ENCODE results near the gene PKHD1.
"Not testable (repeated sequence)": the region's sequence is repeated elsewhere in the genome, so short reads cannot be mapped to it uniquely, and the experiment has no call there.

PKHD1 gene

DNA sequence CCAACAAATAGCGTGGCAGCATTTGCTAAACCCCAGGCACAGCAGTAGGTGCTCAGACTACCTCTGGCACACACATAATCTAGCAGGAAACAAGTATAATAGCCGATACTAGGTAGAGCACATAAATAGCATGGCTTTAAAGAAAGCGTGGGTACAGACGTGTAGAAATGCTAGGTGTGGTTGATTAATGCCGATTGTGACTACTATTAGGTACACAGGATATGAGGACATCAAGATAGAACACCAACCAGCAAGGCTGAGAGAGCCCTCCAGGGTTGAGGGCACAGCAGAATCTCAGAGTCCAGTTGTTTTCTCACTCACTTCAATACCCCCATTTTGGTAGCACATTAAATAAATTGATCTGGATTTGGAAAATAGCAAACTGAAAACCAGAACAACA is 100.5 kb downstream of the PKHD1 start:
- no peak for DNase-seq

DNA sequence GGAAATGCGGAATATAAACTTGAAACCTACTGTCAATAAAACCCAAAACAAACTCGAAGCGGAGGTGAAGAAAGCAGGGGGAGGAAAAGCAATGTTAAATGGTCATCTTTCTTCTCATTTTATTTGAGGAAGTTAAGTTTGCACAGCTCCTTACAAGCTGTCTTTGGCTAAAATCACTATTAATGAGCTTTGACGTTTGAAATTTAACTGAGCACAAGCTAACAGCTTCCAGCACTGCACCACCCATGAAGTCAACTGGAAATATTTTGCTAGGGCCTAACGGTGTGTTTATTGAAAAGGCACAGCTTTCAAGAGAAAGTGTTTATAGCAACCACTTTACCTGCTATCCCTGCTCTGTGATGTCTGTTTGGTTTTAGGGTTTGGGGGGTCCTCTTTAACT is 103.8 kb downstream of the PKHD1 start:
- DNase-seq = no peak

DNA sequence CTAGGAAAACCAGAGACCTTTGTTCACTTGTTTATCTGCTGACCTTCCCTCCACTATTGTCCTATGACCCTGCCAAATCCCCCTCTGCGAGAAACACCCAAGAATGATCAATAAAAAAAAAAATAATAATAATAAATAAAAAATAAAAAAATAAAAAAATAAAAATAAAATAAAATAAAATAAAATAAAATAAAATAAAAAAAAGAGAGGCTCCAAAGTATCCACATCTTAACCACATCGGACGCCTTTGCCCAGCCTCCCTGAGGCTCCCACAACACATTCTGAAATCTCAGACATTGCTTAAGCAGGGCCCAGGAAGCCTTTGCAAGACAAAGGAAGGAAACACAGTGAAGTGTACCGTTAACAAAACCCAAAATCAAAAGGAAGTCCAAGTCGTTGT is 104.7 kb downstream of the PKHD1 start:
- DNase-seq = not testable (repeated sequence)

DNA sequence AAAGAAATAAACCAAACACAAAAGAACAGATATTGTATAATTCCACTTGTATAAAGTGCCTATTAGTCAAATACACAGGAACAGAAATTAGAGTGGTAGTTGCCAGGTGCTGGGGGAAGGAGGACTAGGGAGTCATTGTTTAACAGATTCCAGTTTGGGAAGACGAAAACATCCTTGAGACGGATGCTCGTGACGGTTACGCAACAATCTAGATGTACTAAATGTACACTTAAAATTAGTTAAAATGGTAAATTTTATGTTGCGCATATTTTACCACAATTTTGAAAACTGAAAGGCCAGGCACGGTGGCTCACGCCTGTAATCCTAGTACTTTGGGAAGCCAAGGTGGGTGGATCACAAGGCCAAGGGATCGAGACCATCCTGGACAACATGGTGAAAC is 111.0 kb downstream of the PKHD1 start:
- DNase-seq = no peak

DNA sequence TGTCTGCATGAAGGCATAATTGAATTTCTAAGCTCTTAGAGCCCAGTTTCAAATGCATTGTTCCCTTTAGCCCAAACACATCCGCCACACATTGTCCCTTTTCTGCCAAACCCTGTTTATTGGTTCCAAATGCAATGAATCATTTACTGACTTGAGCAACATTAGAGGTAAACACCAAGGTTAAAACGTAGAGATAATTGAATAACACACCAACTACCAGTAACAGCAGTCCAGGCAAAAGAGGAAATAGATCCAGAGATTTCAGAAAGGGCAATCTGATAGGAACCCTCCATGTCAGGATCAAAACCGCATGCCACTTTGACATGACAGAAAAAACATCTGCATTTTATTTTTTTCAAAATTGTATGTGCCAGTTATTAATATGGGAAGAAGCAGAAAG is 114.8 kb downstream of the PKHD1 start:
- no peak for DNase-seq

DNA sequence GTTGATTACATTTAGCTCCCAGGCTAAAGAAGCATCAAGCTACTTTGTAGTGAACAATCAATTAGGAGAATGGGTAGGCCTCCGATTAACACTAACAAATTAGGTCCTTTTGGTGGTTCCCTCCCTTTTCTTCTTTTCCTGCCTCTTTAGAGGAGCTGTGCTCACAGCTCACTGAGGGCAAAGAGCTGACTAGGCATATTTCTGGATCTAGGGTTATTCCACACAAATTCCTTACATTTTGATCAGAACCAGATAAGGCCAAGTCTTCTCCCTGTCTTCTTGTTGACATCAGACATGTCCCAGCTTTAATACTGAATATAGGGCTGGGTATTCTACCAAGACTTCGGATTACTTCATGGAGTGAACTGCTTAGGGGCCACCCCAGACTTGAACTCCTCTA is 119.1 kb downstream of the PKHD1 start:
- DNase-seq = no peak

DNA sequence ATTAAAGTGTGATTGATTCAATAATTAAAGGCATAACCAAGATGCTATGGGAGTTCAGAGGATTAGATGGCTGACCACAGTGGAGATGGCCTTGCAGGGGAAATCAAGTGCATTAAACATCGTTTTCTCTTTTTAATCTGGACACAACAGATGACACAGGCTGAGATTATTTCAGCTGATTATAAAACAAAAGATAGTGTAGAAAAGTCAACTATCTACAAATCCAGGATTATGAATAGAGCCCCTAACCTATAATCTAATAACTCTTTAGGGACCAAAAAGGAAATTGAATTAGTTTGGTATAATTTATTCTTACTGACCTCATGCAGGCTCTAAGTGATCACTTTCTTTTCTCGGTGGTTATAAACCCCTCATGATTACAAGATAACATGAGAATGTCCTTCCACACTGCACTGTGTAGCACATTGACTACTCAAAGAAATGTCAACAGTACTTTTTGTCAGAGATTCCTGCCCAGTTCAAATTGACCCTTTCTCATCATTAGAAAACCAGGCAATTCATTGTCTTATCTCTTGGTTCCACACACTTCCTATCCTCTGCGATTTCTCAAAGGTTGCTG is 122.1 kb downstream of the PKHD1 start:
- no peak for DNase-seq

DNA sequence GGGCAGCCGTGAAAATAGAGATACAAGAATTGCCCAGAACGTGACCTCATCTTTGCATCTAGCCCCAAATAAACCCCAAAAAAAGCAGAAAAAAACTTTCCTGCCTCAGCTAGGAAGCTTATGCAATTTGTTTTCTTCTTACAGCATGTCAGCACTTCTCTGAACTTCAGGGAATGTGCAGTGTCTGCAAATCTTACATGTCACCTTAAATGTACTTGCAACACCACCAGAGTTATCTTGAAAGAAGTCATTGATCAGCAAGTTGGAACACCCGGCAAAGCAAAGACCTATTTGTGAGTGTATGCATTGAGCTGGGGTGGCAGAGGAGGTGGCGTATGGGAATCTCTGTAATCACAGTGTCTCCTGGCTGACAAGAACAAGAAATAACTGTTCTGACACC is 123.4 kb downstream of the PKHD1 start:
- DNase-seq = no peak

DNA sequence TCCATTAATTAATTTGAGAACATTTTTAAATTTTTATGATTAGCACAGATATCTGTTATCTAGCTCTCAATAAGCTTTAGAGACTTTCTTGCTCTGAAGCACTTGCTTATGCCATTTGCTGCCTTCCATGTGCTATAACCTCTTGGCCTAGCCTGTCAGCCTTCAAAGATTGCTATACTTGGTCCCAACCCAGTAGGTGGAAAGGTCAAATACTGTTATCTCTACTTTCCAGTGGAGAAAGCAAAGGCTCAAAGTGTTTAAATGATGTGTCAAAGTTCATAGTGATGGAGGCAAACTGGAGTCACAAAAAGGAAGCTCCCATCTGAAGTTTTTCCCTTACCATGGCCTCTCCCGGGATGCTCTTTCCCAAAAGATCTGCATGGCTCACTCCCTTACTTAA is 125.1 kb downstream of the PKHD1 start:
- no peak for DNase-seq

DNA sequence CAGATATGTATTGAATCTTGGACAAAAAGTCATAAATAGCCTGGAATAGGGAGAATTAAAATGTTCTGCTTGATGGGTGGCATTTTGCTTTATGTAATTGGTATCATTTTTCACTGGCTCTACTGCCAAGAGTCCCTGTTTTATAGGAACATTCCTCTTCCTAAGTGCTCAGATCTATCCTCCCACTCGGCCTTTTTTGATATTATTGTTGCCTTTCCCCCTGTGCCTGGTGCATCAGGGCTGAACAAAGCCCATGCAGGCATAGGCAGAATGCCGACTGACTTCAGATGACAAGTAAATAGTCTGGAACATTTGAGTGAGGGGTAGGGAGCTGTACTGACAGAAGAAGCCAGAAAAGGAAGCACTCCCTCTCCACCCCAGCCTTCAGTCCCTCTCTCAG is 127.0 kb downstream of the PKHD1 start:
- no peak for DNase-seq

DNA sequence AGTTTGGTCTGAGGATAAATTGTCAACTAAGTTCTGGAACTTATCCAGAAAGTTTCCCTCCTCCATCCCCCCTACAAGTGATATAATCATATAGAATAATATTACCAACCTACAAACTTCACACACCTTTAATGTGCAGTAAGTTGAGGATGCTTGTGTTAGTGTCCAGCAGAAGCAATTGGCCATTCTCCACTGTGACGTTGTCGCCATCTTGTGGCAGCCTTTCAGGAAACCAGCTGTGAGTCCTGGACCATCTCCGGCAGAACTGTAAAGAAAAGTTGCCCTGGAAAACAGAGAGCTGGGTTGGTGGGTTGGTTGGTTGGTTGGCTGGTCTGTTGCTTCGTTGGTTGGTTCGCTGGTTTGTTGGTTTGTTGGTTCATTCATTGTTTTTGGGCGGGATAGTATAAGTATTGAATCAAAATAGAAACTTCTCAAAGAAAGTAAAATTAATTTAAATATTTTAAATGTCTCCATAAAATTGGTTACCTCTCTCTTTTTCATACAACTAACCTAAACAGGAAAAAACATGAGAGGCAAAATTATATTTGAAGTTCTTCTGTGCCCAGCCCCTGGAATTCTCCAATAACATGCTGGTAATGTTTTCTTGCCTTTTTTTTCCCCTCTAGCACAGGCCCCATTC is 127.5 kb downstream of the PKHD1 start:
- DNase-seq = no peak

DNA sequence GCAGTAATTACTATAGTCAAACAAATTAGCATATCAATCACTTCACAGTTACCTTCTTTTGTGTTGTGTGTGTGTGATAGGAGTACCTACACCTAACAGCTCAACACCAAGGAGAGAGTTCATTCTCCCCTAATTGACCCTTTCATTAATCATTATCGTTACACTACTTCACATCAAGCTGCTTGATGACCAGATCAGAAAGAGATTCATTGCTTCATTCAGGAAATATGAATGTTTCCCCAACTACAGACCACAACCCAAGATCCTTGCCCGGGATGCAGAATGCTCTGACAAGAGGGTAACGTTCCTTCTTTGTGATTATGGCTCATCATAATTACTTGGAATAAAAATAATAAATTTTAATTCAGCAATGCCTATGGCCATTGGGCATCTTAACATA is 132.7 kb downstream of the PKHD1 start:
- no peak for DNase-seq

DNA sequence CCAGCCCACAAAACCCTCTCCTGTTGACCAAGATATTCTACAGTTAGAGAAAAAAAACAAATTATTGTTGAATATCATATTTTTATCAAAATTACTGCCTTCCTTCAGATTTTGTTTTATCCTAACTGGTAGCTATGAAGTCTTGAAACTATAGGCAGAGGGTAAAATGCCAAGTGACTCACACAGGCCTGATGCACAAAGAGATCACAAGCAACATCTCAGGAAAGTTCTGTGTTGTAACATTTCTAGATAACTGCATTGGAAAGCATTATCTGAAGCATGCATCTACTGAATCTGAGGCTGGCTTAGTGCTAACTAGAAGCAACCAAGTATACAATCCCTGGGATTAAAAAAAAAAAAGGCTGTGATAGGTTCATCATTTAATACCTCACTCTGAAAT is 134.2 kb downstream of the PKHD1 start:
- DNase-seq = no peak

DNA sequence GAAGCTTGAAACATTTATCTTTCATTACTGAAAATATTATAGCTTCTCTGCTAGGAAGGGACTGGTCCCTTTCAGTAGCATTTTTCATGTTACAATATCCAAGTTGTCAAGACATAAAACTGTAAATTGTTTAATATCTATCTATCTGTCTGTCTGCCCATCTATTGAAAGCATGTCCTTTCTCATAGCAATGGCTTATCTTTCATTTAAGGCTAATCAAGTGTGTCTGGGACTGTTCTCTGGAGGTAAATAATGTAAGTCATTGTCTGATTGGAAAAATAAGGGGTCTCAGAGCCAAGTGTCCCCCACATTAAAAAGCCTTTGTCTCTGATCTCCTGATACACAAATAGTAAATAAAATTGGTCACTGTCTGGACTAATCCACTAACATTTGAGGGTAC is 135.5 kb downstream of the PKHD1 start:
- DNase-seq = no peak

DNA sequence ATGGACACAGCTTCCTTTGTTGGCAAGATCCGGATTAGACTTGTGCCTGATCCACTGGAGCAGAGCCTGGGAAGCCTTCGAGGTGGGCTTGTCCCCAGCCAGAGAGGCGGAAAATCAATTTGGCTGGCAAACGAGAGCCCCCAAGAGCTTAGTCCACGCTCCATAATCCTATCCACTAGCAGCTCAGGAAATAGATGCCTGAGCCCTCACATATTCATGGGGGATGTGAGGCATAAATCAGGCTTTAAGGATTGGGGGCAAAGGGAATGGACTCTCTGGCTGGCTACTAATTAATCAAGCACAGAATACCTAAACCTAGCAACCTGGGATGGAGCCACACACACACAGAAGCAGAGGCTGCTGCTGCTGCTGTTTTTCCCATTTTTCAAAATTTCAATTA is 137.9 kb downstream of the PKHD1 start:
- no peak for DNase-seq

DNA sequence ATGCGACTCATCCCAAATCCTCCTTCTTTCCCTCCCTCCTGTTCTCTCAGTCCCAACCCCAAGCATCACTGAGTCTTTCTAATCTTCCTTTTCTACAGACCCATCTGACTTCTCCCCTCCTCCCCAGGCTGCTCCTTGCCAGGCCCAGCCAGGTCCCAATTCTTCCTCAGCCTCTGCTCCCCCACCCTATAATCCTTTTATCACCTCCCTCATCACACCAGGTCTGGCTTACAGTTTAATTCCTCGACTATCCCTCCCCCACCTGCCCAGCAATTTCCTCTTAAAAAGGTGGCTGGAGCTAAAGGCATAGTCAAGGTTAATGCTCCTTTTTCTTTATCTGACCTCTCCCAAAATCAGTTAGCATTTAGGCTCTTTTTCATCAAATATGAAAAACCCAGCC is 147.7 kb downstream of the PKHD1 start:
- not testable (repeated sequence) for DNase-seq

DNA sequence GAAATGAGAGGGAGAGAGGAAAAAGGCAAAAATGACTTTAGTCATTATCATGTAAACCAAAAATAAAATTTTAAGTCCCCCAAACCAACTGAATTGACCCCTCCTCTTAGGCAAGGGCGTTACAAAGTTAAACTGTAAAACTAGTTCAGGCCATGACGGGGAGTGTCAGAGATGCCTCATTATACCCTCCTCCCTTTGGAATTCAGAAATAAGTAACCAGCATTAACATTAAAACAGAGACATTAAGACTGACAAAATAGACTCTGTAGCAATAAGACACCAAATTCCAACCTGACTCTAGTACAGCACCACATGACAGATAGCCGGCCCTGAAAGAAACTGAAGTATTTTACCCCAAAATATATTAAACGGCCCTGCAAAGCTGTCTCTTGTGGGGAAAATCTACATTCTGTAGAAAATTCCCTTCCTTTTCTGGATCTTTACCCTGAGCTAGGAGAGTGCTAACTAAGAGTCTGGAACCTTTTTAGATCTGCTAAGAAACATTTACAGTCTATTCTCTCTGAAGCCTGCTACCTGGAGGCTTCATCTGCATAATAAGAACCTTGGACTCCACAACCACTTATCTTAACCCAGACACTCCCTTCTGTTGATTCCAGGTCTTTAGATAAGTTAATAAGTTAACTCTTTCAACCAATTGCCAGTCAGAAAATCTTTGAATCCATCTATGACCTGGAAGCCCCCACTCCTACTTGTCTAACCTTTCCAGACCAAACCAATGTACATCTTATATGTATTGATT is 150.7 kb downstream of the PKHD1 start:
- no peak for DNase-seq

DNA sequence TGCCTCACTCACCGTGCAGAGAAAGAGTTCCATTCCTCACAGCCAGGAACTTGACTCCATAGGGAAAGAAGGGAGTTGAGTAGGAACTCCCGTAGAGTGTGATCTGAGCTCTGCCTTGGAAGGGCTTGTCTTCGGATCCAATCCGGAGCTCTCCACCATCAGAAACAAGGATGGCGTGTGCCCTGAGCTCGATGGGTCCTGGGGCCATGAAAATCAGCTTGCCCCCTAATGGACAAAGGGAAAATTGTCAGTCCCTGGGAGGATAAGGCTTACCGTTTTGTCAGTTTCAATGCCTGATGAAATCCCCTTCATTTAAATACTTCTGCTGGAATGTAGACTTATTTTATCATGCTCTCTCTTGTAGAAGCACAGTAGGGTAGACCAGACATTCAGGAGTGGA is 153.3 kb downstream of the PKHD1 start:
- DNase-seq = no peak

DNA sequence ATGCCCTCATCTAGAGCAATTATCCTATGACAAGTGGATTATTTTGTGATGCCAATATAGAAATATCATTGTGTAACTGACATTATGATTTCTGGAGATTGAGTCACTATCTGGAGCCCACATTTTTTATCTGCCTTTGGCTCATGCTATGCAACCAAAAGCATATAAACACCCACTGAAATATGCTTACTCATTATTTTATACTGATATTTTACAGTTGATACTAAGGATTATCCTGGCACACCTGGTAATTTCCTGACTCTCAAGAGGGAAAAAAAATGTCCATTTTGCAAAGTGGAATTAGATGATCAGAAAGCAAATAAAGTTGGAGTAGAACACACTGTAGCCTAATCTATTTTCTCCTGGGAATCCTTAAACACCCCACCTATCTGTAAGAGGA is 154.5 kb downstream of the PKHD1 start:
- no peak for DNase-seq

DNA sequence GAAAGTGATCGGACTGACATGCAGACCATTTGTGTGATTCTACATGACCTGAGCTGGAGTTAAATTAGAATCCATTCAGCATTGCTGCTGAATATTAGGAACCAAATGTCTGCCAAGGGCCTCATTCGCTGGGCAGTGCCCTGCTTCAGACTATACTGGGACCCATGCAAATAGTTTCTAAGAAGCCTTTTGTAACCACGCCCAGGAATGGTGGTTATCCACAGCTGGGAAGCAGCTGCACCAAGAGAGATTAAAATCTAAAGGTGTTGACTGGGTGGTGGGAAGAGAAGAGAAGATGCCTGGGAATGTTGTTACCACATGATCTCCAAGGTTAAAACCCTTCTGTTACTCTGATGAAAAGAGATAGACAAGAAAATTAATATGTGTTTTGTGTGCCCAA is 156.8 kb downstream of the PKHD1 start:
- no peak for DNase-seq

DNA sequence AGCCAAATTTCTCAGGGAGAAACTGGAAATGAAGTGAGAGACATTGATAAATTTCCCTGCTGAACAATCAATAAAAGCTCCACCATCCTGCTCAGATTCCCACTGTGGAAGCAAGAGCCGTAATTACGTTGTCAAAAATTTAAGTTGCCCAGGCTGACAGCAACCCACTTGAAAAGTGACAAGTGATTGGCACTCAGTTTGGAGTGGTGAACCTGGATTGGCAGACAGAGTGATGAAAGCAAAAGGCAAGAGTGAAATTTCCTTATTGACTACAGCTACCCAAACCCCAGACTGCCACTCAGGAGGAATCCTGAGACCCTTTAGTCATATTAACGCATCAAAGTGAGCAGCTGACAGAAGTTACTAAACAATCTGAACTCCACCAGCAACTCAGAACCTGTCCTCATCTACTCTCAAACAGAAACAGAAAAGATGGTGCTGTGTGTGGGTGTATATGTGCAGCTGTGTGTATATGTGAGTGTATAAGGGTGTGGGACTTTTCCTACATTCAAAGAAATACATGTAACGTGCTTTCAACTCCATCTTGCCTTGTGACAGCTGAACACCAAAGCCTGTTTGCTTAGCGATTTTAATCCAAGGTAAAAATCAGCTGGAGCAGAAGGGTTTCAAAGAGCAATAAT is 157.4 kb downstream of the PKHD1 start:
- DNase-seq = no peak

DNA sequence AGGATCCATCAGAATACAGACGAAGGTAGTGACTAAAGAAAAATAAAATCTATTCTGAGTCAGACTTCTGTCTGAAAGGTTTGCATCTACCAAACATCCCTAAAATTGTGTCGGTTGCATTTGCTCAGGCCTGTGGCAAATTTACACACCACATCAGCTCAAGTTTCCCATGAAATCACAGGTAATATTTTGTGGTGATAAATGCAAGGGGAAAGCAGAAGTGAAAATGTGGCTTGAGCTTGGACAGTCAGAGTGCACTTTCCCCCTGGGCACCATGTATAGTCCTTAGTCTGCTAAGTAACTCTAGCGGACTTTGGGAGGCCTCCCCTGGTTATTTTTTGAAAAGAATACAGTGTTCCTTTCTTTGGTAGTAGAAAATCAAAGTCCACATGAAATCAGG is 159.1 kb downstream of the PKHD1 start:
- no peak for DNase-seq

DNA sequence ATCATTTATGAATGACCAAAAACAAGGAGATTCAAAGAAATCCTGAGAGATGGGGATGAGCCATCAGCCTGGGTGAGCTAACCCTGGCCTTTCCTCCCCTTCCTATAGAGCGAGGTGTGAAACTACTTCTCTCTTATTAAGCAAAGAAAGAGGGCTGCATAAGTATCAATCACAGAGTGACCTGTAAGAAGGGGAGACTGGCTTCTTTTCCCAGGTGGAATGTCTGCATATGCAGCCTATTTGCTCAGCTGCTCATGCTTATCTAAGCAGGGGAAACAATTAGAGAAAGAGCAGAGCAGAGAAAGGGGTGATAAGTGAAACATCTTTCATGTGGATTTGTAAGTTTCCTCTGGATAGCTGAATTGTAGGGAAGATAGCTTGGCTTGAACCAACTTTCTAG is 160.0 kb downstream of the PKHD1 start:
- no peak for DNase-seq

DNA sequence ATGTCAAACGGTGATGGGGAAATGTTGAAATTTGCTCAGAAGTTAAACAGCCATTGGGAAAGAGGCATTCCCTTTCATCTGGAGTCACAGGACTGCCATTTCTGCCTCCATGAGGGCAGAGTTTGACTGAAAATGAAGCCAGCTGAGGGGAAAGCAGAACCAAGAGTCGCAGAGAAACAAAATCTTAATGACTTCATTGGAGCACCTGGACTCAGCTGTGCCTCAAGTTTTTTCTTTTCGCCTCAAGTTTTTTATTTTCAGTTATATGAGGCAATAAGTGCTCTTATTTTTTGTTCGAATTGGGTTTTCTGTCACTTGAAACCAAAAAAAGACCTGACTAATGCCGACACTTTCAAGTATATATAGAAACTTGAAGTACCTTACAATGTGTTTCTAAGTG is 161.3 kb downstream of the PKHD1 start:
- DNase-seq = no peak
